GM12878 (cell line): ENCODE data around the gene IL17B. TPM values are rescaled to one million over a fixed set of nuclear protein-coding genes. Genes with fewer than 3 reads are reported as not detected.

ENCODE experiments used
- ATAC-seq: fragments of 200-7000 bp; cut with Tn5 transposase; 3 replicates; pipeline ENCODE4 v1.9.1; 2020; ENCODE audit warnings: mild to moderate bottlenecking, moderate library complexity
- BruUV-seq: library from RNA; stranded (reverse); fragments of 400-500 nt; replicated peaks from 2 replicates; lab custom pipeline; 2021; lab: Mats Ljungman, UMichigan
- CTCF ChIA-PET: fragments of 300-600 bp; sonication (Branson Sonifier 250); formaldehyde crosslinking; extraction: SDS; loops from one replicate; lab custom pipeline; 2021; ENCODE audit warnings: inconsistent platforms; lab: Yijun Ruan, JAX
- POLR2A ChIA-PET: fragments of 350-600 bp; formaldehyde crosslinking; extraction: SDS; loops from one replicate; lab custom pipeline; 2021; ENCODE audit warnings: inconsistent platforms; lab: Charles Lee
- RAD21 ChIA-PET: fragments of 300-600 bp; sonication (Branson Sonifier 250); formaldehyde crosslinking; loops from one replicate; lab custom pipeline; 2023; ENCODE audit warnings: antibody characterized with exemption; ENCODE audit not compliant: unreplicated experiment; lab: Charles Lee
- SMC1A ChIA-PET: fragments of 300-600 bp; sonication (Branson Sonifier 250); formaldehyde crosslinking; loops from one replicate; lab custom pipeline; 2023; ENCODE audit not compliant: unreplicated experiment, uncharacterized antibody; lab: Charles Lee
- DNase-seq: peaks from one replicate; pipeline ENCODE4 v3.0.0-alpha.2; 2011; ENCODE audit warnings: low read depth, low spot score
- FAIRE-seq: peaks from 3 replicates; lab custom pipeline; 2011; peaks lifted over from hg19 to GRCh38; lab: Jason Lieb, UNC
- H2AFZ ChIP-seq: 2 replicates; pipeline ENCODE4 v1.6.0; 2011; ENCODE audit warnings: low read depth, low read length, control low read depth; ENCODE audit not compliant: control insufficient read depth
- H3K27ac ChIP-seq: 2 replicates; pipeline ENCODE4 v1.5.1; 2011; ENCODE audit warnings: control low read depth; ENCODE audit not compliant: control insufficient read depth, insufficient read depth
- H3K27me3 ChIP-seq, 2 experiments: replicated peaks in 1 of 2; 2 replicates each; pipeline versions ENCODE4 v1.6.0 to v1.6.1; 2011; ENCODE audit warnings: low read length in 1 of 2; ENCODE audit not compliant: control insufficient read depth in 2 of 2, insufficient read depth in 2 of 2
- H3K36me3 ChIP-seq, 2 experiments: 2 replicates each; pipeline ENCODE4 v1.5.1; 2011; ENCODE audit warnings: low read length in 1 of 2; ENCODE audit not compliant: control insufficient read depth in 2 of 2, insufficient read depth in 2 of 2
- H3K4me1 ChIP-seq: 2 replicates; pipeline ENCODE4 v1.6.1; 2011; ENCODE audit warnings: mild to moderate bottlenecking, low read length, moderate library complexity, mixed read lengths; ENCODE audit not compliant: control insufficient read depth, insufficient read depth
- H3K4me2 ChIP-seq: 2 replicates; pipeline ENCODE4 v1.6.0; 2011; ENCODE audit warnings: control low read depth; ENCODE audit not compliant: control insufficient read depth, insufficient read depth
- H3K4me3 ChIP-seq: fragments of 200-600 bp; sonication (generic); 2 replicates; pipeline ENCODE4 v1.5.1; 2016
- H3K79me2 ChIP-seq: 2 replicates; pipeline ENCODE4 v1.6.0; 2011; ENCODE audit warnings: low read length; ENCODE audit not compliant: control insufficient read depth, insufficient read depth
- H3K9ac ChIP-seq: 2 replicates; pipeline ENCODE4 v1.8.0; 2011; ENCODE audit warnings: low read length, control low read depth, mixed read lengths; ENCODE audit not compliant: control insufficient read depth, insufficient read depth
- H3K9me3 ChIP-seq: replicated peaks from 3 replicates; pipeline ENCODE4 v1.5.1; 2011; ENCODE audit warnings: mild to moderate bottlenecking, low read length; ENCODE audit not compliant: control insufficient read depth, insufficient read depth
- H4K20me1 ChIP-seq: 2 replicates; pipeline ENCODE4 v1.6.0; 2011; ENCODE audit not compliant: control insufficient read depth, insufficient read depth
- BCL11A ChIP-seq: IDR thresholded peaks from 2 replicates; pipeline ENCODE4 v1.6.1; 2011; ENCODE audit warnings: low read depth, low read length
- BMI1 ChIP-seq: fragments of 450-650 bp; IDR thresholded peaks from 2 replicates; pipeline ENCODE4 v1.6.1; 2016; ENCODE audit warnings: mild to moderate bottlenecking, moderate library complexity, borderline replicate concordance
- BRCA1 ChIP-seq: IDR thresholded peaks from 2 replicates; pipeline ENCODE4 v1.6.1; 2011; ENCODE audit warnings: low read depth, low read length, improper control_type of control experiment
- CBX5 ChIP-seq: sonication (generic); IDR thresholded peaks from 2 replicates; pipeline ENCODE4 v1.6.1; 2016; ENCODE audit warnings: low read depth, moderate library complexity, mild to moderate bottlenecking, inconsistent platforms
- DPF2 ChIP-seq: fragments of 450-650 bp; IDR thresholded peaks from 2 replicates; pipeline ENCODE4 v1.6.1; 2017; ENCODE audit warnings: mild to moderate bottlenecking
- EED ChIP-seq: sonication (generic); IDR thresholded peaks from 2 replicates; pipeline ENCODE4 v1.6.1; 2016; ENCODE audit warnings: antibody characterized with exemption, low read depth
- FOXM1 ChIP-seq: IDR thresholded peaks from 2 replicates; pipeline ENCODE4 v1.6.1; 2012; ENCODE audit warnings: low read depth, mild to moderate bottlenecking, inconsistent platforms, low read length, moderate library complexity
- IKZF1 ChIP-seq: fragments of 450-650 bp; conservative IDR thresholded peaks from 2 replicates; pipeline ENCODE4 v1.6.1; 2017; ENCODE audit warnings: antibody characterized with exemption, mild to moderate bottlenecking
- IRF4 ChIP-seq: IDR thresholded peaks from 2 replicates; pipeline ENCODE4 v1.6.1; 2011; ENCODE audit warnings: low read depth, low read length
- MEF2A ChIP-seq: IDR thresholded peaks from 2 replicates; pipeline ENCODE4 v1.6.1; 2011; ENCODE audit warnings: low read depth, mild to moderate bottlenecking, low read length, moderate library complexity; ENCODE audit not compliant: insufficient read depth
- MXI1 ChIP-seq: fragments of 150-350 bp; IDR thresholded peaks from 2 replicates; pipeline ENCODE4 v1.6.1; 2011; ENCODE audit warnings: low read depth, mild to moderate bottlenecking, inconsistent platforms, low read length, improper control_type of control experiment
- MYC ChIP-seq: IDR thresholded peaks from 2 replicates; pipeline ENCODE4 v1.6.1; 2011; ENCODE audit warnings: mild to moderate bottlenecking, low read length, moderate library complexity, inconsistent platforms; ENCODE audit not compliant: insufficient read depth, insufficient replicate concordance, insufficient read length, severe bottlenecking
- NR2F1 ChIP-seq: fragments of 450-650 bp; conservative IDR thresholded peaks from 2 replicates; pipeline ENCODE4 v1.6.1; 2017; ENCODE audit warnings: mild to moderate bottlenecking
- PAX5 ChIP-seq: IDR thresholded peaks from 2 replicates; pipeline ENCODE4 v1.6.1; 2011; ENCODE audit warnings: low read depth, low read length, borderline replicate concordance
- POLR2A ChIP-seq: IDR thresholded peaks from 2 replicates; pipeline ENCODE4 v1.6.1; 2011; ENCODE audit warnings: low read depth, mild to moderate bottlenecking, low read length
- RAD51 ChIP-seq: fragments of 450-650 bp; IDR thresholded peaks from 2 replicates; pipeline ENCODE4 v1.6.1; 2016; ENCODE audit warnings: moderate library complexity, mild to moderate bottlenecking, inconsistent platforms
- RCOR1 ChIP-seq: conservative IDR thresholded peaks from 2 replicates; pipeline ENCODE4 v1.6.1; 2012; ENCODE audit warnings: low read depth, low read length, improper control_type of control experiment
- SP1 ChIP-seq: IDR thresholded peaks from one replicate; pipeline ENCODE4 v1.6.1; 2011; ENCODE audit warnings: low read depth, low read length
- TAF1 ChIP-seq: IDR thresholded peaks from 2 replicates; pipeline ENCODE4 v1.6.1; 2011; ENCODE audit warnings: mild to moderate bottlenecking, low read depth, low read length, borderline replicate concordance
- WGBS: methylation state at CpG from one replicate; pipeline ENCODE4 v1.1.6; 2016; ENCODE audit warnings: low lambda C conversion rate; ENCODE audit not compliant: insufficient replicate concordance, insufficient coverage; ENCODE audit errors: missing lambda C conversion rate; 5-methylcytosine and 5-hydroxymethylcytosine counted together
- in situ Hi-C: fragments of 300-500 bp; cut with MboI; formaldehyde crosslinking; loops from 9 replicates; pipeline ENCODE4 v1.14.3; 2018; ENCODE audit warnings: mixed read lengths
- intact Hi-C: fragments of 100-400 bp; cut with micrococcal nuclease; formaldehyde crosslinking; loops from one replicate; pipeline ENCODE4 v1.14.2; 2022; ENCODE audit not compliant: unreplicated experiment
- polyA plus RNA-seq, 11 experiments: library from polyadenylated mRNA; depleted of rRNA in 4 of 11; unstranded in 6 of 11; stranded (reverse) in 5 of 11; fragments of >200 nt; fragmentation: Nextera tagmentation in 4 of 11; fragmentation: Illumina TruSeq in 1 of 11; extraction: Ambion mirVana in 4 of 11; extraction: Trizol in 1 of 11; gene quantifications; 1 replicate in 1 of 11; 2 replicates in 10 of 11; pipeline versions ENCODE4 v1.2.1 to v1.2.3, GENCODE V29; 2011 to 2016; ENCODE audit warnings: inconsistent platforms in 2 of 11, missing spikeins in 2 of 11, low read depth in 1 of 11
- total RNA-seq, 4 experiments: library from RNA; depleted of rRNA in 3 of 4; stranded (reverse); fragments of >200 nt in 3 of 4; fragmentation: Illumina TruSeq in 1 of 4; extraction: Trizol in 1 of 4; gene quantifications; 2 replicates each; pipeline versions ENCODE4 v1.2.1 to v1.2.3, GENCODE V29; 2013 to 2021

Gene IL17B
- total and polyA plus RNA-seq, 10 of the 15 experiments (the other 5 are each of a cell fraction or from before 2014, with no cell fraction given) = not detected

GRCh38 chr5:149410721-149411432 is 31.8 kb upstream of the IL17B start:
- intact Hi-C loops = no loop called here
- Histone ChIP-seq H3K27me3 (peaks cover 0 to 2% of the 10 kb centered on the region in 2 experiments; a peak in 1 of 4 replicates), H2AFZ (no peak overlapping the region), H3K36me3 (no peaks in the 10 kb centered on the region), H3K4me3 (no peak overlapping the region), H4K20me1 (no peaks in the 10 kb centered on the region), H3K27ac (no peak overlapping the region), H3K4me2 (no peak overlapping the region), H3K79me2 (no peaks in the 10 kb centered on the region), H3K4me1 (no peaks in the 10 kb centered on the region), H3K9me3 (no peaks in the 10 kb centered on the region), H3K9ac (no peak overlapping the region)
- ChIA-PET RAD21 (no interaction called here), POLR2A (no interaction called here), CTCF (no interaction called here), SMC1A (no interaction called here)
- DNase-seq (no peak), ATAC-seq (no peak), FAIRE-seq (peak; percentile 41)
- WGBS = 44% methylated on average over 15 of the region's 15 CpGs
- in situ Hi-C loops = no loop called here
- TF ChIP-seq MXI1 = no peak
- TF ChIP-seq CBX5 = no peak
- TF ChIP-seq RCOR1 = no peak
- TF ChIP-seq MEF2A = no peak
- no TSS peak for BruUV-seq

- Histone ChIP-seq H3K4me1 (no peaks in the 10 kb centered on the region), H3K4me3 (no peak overlapping the region), H3K27ac (no peak overlapping the region), H2AFZ (no peak overlapping the region), H3K9me3 (no peaks in the 10 kb centered on the region), H4K20me1 (no peaks in the 10 kb centered on the region), H3K9ac (no peak overlapping the region), H3K79me2 (no peaks in the 10 kb centered on the region), H3K36me3 (no peaks in the 10 kb centered on the region), H3K27me3 (peaks cover 0 to 2% of the 10 kb centered on the region in 2 experiments; a peak in 2 of 4 replicates), H3K4me2 (no peak overlapping the region)
- WGBS = 29% methylated on average over 7 of the region's 7 CpGs
- intact Hi-C loops (no loop called here), in situ Hi-C loops (no loop called here)
- ATAC-seq = no peak
- FAIRE-seq = no peak
- SMC1A ChIA-PET = no interaction called here
- no TSS peak for BruUV-seq
- RAD21 ChIA-PET = interaction anchor here (1.0 kb wide), 1 partner anchor 10 kb away, joined by 3 read pairs; no protein-coding TSS in a partner anchor
- no peak for DNase-seq
- POLR2A ChIA-PET = no interaction called here
- CTCF ChIA-PET = no interaction called here
- TF ChIP-seq IRF4 = no peak
- no peak for TF ChIP-seq SP1
- TF ChIP-seq EED = no peak
- TF ChIP-seq IKZF1 = no peak
- TF ChIP-seq MYC = no peak
- TF ChIP-seq DPF2 = no peak
- no peak for TF ChIP-seq BCL11A
- TF ChIP-seq POLR2A = no peak
- TF ChIP-seq NR2F1 = no peak
- TF ChIP-seq TAF1 = no peak
- no peak for TF ChIP-seq BRCA1
- no peak for TF ChIP-seq BMI1
- TF ChIP-seq FOXM1 = no peak
- TF ChIP-seq PAX5 = no peak
- no peak for TF ChIP-seq RAD51
Measured at GRCh38 chr5:149410071-149410470, 31.0 kb upstream of the IL17B start.
